Measurements from ENCODE around the gene LAMB4. TPM values are rescaled to one million over a fixed set of nuclear protein-coding genes. Genes with fewer than 3 reads are reported as not detected.

The LAMB4 gene
- polyA plus RNA-seq, 1 of the 3 experiments (the other 2 are of a cell fraction), result 0.36 TPM

- no peaks in the 10 kb centered on the region for H4K20me1 ChIP-seq (ENCODE audit: insufficient read depth)
- no peaks in the 10 kb centered on the region for H3K9me3 ChIP-seq
- TF ChIP-seq IRF3 (IDR thresholded peaks at IDR 0.05; ENCODE audit: low read depth, low read length), result no peak
- TF ChIP-seq MEF2A (IDR thresholded peaks at IDR 0.05; ENCODE audit: borderline replicate concordance, low read depth), result no peak
- no peak for TF ChIP-seq EZH2phosphoT487 (IDR thresholded peaks at IDR 0.05; ENCODE audit: borderline replicate concordance, low read depth)
- ChIA-PET POLR2A (no interaction called here), CTCF (interaction anchor here (1.1 to 1.2 kb wide), 3 partner anchors 9 to 68 kb away, joined by 3 to 4 read pairs (median 3); no protein-coding TSS in a partner anchor)
- H3K4me1 ChIP-seq (ENCODE audit: control insufficient read depth in 1 of 2, insufficient read depth in 2 of 2, low read depth in 1 of 2, low read length in 1 of 2), result peaks cover 8 to 29% of the 10 kb centered on the region in 2 experiments
- H3K4me3 ChIP-seq (ENCODE audit: low read depth in 2 of 2, low read length in 1 of 2), result no peak overlapping the region
- 97% methylated on average over 3 of the region's 3 CpGs for WGBS (ENCODE audit: low lambda C conversion rate)
- no peaks in the 10 kb centered on the region for H3K36me3 ChIP-seq (replicated peaks in 1 of 2; ENCODE audit: control insufficient read depth in 1 of 2, insufficient read depth in 2 of 2, low read length in 1 of 2)
- no peaks in the 10 kb centered on the region for H3K9me2 ChIP-seq
- DNase-seq, result no peak
- H3K9ac ChIP-seq, result no peak overlapping the region
- H2AFZ ChIP-seq (ENCODE audit: low read depth), result no peak overlapping the region; the same call in 1 of the 2 replicates
- H3K4me2 ChIP-seq, result no peak overlapping the region; the same call in 1 of the 2 replicates
- H3F3A ChIP-seq (replicated peaks; ENCODE audit: insufficient read depth), result peaks cover 17% of the 10 kb centered on the region
- peak overlapping the region in 1 of 2 experiments; percentile 95; a peak in 2 of 4 replicates for H3K27ac ChIP-seq (ENCODE audit: low read depth in 2 of 2, low read length in 1 of 2)
- no peaks in the 10 kb centered on the region for H3K79me2 ChIP-seq (ENCODE audit: insufficient read depth)
- no peaks in the 10 kb centered on the region for H3K27me3 ChIP-seq (ENCODE audit: insufficient read depth)
These were observed 52.5 kb downstream of the LAMB4 start for GRCh38 chr7:108077709-108078108.

GRCh38 chr7:108076156-108076555 is 54.0 kb downstream of the LAMB4 start:
- H2AFZ ChIP-seq (ENCODE audit: low read depth), result peak overlapping the region; percentile 8; the same call in 1 of the 2 replicates

More at GRCh38 chr7:108076156-108076555, 54.0 kb downstream of the LAMB4 start:
- POLR2A ChIA-PET, result no interaction called here
- TF ChIP-seq RXRA (IDR thresholded peaks at IDR 0.05; ENCODE audit: borderline replicate concordance, low read depth) (no peak), FOXJ3 (CRISPR knock-in tag; IDR thresholded peaks at IDR 0.05) (no peak), CHD2 (IDR thresholded peaks at IDR 0.05; ENCODE audit: low read length, partially characterized antibody) (no peak), RAD21 (IDR thresholded peaks at IDR 0.05; ENCODE audit: low read length) (no peak), PBX3 (IDR thresholded peaks at IDR 0.05) (no peak), IRF3 (IDR thresholded peaks at IDR 0.05; ENCODE audit: low read depth, low read length) (no peak), GATA2 (CRISPR knock-in tag; IDR thresholded peaks at IDR 0.05) (no peak)
- TF ChIP-seq, protein P1, sequence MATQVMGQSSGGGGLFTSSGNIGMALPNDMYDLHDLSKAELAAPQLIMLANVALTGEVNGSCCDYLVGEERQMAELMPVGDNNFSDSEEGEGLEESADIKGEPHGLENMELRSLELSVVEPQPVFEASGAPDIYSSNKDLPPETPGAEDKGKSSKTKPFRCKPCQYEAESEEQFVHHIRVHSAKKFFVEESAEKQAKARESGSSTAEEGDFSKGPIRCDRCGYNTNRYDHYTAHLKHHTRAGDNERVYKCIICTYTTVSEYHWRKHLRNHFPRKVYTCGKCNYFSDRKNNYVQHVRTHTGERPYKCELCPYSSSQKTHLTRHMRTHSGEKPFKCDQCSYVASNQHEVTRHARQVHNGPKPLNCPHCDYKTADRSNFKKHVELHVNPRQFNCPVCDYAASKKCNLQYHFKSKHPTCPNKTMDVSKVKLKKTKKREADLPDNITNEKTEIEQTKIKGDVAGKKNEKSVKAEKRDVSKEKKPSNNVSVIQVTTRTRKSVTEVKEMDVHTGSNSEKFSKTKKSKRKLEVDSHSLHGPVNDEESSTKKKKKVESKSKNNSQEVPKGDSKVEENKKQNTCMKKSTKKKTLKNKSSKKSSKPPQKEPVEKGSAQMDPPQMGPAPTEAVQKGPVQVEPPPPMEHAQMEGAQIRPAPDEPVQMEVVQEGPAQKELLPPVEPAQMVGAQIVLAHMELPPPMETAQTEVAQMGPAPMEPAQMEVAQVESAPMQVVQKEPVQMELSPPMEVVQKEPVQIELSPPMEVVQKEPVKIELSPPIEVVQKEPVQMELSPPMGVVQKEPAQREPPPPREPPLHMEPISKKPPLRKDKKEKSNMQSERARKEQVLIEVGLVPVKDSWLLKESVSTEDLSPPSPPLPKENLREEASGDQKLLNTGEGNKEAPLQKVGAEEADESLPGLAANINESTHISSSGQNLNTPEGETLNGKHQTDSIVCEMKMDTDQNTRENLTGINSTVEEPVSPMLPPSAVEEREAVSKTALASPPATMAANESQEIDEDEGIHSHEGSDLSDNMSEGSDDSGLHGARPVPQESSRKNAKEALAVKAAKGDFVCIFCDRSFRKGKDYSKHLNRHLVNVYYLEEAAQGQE (IDR thresholded peaks at IDR 0.05; ENCODE audit: low read depth, low read length), result no peak
- Histone ChIP-seq H3F3A (replicated peaks; ENCODE audit: insufficient read depth) (peaks cover 17% of the 10 kb centered on the region), H3K4me1 (ENCODE audit: control insufficient read depth in 1 of 2, insufficient read depth in 2 of 2, low read depth in 1 of 2, low read length in 1 of 2) (peaks cover 8 to 29% of the 10 kb centered on the region in 2 experiments), H3K9me2 (no peaks in the 10 kb centered on the region), H3K27me3 (ENCODE audit: insufficient read depth) (no peaks in the 10 kb centered on the region), H3K4me3 (ENCODE audit: low read depth in 2 of 2, low read length in 1 of 2) (no peak overlapping the region), H3K9ac (no peak overlapping the region), H3K4me2 (no peak overlapping the region), H3K9me3 (no peaks in the 10 kb centered on the region), H4K20me1 (ENCODE audit: insufficient read depth) (no peaks in the 10 kb centered on the region), H3K36me3 (replicated peaks in 1 of 2; ENCODE audit: control insufficient read depth in 1 of 2, insufficient read depth in 2 of 2, low read length in 1 of 2) (no peaks in the 10 kb centered on the region), H3K27ac (ENCODE audit: low read depth in 2 of 2, low read length in 1 of 2) (no peak overlapping the region), H3K79me2 (ENCODE audit: insufficient read depth) (no peaks in the 10 kb centered on the region)
- no peak for DNase-seq
- CTCF ChIA-PET, result no interaction called here
